COLO668 (cell line): ENCODE data around the gene LRRC10B.
"Not testable (repeated sequence)": the region's sequence is repeated elsewhere in the genome, so short reads cannot be mapped to it uniquely, and the experiment has no call there.

Experiments
- DNase-seq: peaks from one replicate; lab custom pipeline; 2025; ENCODE audit not compliant: unreplicated experiment; lab: John Stamatoyannopoulos, UW

LRRC10B gene

GRCh38 chr11:61507962-61508861 lies at the start of gene LRRC10B:
TSS of gene LRRC10B (plus strand) at chr11:61508749. CDS start at chr11:61508999, 250 bp downstream.
- peak; percentile 75 for DNase-seq

DNA sequence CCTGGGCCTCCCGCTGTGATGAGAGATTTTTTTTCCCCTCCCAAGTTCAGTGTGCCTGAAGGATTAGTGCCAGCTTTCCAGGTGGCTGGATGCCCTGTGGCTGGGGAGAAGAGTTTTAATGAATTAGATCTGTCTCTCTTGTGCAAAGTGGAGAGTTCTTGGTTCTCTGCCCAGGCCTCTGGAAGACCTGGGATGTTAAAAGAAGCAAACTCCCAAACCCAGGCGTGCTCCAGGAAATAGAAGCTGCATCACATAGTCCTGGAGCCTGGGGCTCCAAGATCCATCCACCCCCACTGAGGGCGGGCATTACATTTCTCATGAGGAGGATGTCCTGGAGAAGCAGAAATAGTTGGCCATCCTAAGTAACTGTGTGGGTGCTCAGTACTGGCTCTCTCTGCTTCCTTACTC lies 48.1 kb upstream of the LRRC10B start:
- no peak for DNase-seq

DNA sequence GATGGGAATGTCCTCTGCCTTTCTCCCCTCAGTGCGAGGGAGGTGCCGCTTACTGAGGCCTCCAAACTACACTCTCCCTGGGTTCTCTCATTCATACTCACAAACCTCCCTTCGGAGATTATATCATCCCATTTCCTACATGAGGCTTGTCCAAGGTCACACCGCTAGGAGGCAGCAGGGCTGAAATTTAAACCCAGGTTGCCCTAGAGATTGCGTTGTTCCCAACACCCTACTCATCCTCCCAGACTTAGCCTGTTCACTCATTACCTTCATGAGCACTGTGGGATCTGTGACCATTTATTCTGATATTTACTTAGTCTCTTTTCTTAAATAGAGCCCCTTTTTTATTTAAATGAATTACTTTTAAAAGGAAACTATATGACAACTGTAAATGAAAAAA lies 47.6 kb upstream of the LRRC10B start:
- no peak for DNase-seq

DNA sequence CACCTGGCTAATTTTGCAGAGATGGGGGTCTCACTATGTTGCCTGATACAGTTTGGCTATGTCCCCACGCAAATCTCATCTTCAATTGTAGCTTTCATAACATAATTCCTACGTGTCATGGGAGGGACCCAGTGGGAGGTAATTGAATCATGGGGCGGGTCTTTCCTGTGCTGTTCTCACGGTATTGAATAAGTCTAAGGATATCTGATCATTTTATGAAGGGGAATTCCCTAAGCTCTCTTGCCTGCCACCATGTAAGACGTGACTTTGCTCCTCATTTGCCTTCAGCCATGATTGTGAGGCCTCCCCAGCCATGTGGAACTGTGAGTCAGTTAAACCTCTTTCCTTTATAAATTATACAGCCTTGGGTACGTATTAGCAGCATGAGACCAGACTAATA lies 40.9 kb upstream of the LRRC10B start:
- not testable (repeated sequence) for DNase-seq

GRCh38 chr11:61468002-61468401 lies 40.5 kb upstream of the LRRC10B start:
- DNase-seq: no peak

GRCh38 chr11:61472282-61472681 lies 36.3 kb upstream of the LRRC10B start:
- no peak for DNase-seq

GRCh38 chr11:61472868-61473267 lies 35.7 kb upstream of the LRRC10B start:
- no peak for DNase-seq

DNA sequence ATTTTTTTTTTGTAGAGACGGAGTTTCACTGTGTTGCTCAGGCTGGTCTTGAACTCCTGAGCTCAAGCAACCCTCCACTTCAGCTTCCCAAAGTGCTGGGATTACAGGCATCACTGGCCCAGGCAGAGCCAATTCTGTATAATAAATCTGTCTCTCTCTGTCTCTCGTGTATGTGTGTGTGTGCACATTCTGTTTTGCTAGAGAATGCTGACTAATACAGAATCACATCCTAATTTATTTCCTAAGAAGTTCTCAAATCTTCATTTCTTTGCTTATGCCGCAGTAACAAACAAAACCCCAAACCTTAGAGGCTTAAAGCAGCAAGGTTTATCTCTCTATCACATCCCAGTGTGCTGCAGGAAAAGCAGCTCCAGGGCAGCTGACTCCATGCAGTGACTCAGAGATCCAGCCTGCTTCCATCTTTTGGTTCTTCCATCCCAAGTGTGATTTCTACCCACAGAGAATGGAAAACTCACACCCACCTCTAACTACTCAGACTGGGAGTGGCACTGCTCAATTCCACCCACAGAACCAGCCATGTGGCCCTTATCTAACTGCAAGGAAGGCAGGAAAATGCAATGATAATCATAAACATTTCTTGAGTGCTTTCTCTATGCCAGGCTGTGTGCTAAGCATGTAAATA lies 35.1 kb upstream of the LRRC10B start:
- no peak for DNase-seq

GRCh38 chr11:61474013-61474643 lies 34.4 kb upstream of the LRRC10B start:
- DNase-seq: no peak

DNA sequence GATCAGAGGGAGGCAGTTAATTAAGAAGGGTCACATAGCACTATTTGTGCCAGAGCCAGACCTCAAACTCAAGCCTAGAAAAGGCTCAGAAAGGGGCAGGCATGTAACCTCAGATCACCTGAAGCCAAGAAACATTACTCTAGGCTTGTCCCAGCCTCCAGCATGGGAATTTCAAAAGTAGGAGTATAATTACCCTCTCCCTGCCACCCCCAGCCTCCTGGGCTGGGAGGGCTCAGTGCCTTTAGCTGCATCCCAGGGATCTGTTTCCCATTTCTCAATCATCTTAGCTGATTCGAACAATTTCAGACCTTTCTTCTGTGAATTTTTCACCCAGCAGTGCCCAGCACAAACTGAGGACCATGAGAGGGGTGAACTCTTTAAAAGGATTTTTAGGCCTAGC lies 33.1 kb upstream of the LRRC10B start:
- DNase-seq: no peak

GRCh38 chr11:61476371-61476770 lies 32.2 kb upstream of the LRRC10B start:
- DNase-seq: no peak

- no peak for DNase-seq
Observed at GRCh38 chr11:61477126-61477525, 31.4 kb upstream of the LRRC10B start.

- peak; percentile 39 for DNase-seq
Observed at GRCh38 chr11:61477727-61478148, 30.8 kb upstream of the LRRC10B start.

DNA sequence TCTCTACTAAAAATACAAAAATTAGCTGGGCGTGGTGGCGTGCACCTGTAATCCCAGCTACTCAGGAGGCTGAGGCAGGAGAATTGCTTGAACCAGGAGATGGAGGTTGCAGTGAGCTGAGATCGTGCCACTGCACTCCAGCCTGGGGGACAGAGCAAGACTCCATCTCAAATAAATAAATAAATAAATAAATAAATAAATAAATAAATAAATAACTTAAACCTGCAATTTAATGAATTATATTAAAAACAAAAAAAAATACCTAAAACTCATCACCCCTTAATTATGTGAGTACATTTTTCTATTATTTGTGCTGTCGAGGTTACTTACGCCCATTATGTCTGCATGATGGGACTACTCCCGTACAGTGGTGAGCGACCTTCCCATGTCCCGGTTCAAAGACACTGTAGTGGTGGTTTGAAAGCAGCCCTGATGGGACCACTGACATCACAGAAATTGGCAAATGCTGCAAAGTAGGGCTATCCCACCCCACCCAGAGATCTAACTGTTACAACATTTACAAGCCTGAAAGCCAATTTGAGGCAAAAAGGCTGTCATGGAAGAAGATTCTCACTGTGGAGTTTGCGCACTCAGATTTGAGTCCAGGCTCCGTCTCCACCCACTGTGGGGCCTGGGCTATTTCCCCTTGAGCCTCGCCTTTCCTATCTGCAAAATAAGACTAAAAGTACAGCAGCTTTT lies 29.0 kb upstream of the LRRC10B start:
- DNase-seq: not testable (repeated sequence)

- no peak for DNase-seq
Observed at GRCh38 chr11:61480261-61480993, 28.1 kb upstream of the LRRC10B start.

DNA sequence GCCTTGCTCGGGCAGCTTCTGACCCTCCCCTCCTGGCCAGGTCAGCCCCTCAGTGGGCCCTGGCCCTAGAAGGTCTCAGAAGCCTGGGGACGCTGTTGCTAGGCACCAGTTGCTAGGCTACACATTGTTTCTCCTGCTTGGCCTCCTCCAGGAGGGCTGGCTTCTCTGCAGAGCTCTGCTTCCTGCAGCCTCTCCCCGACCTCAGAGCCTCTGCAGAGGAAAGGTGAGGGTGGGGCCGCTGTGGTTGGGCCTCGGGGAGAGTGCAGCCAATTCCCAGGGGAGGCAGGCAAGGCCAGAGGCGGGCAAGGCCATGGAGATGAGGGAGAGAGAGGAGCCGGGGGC lies 27.6 kb upstream of the LRRC10B start:
- peak; percentile 74 for DNase-seq

- no peak for DNase-seq
Observed at GRCh38 chr11:61481806-61482205, 26.7 kb upstream of the LRRC10B start.

DNA sequence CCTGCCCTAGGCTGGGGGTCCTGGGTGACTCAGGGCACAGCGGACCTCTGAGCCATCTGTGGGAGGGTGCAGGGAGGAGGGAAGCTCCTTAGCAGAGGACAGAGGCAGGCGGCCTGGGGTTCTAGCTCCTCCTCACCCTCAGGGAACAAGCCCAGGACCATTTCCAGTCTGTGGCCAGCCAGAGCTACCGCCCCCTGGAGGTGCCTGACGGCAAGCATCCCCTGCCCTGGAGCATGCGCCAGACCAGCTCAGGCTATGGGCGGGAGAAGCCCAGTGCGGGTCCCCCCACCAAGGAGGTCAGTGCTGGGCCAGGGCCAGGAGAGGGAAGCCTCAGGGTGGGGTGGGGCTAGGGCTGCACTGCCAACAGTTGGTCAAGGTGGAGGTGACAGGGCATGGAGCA lies 26.0 kb upstream of the LRRC10B start:
- peak; percentile 20 for DNase-seq

- DNase-seq: no peak
Observed at GRCh38 chr11:61484541-61484940, 24.0 kb upstream of the LRRC10B start.

DNA sequence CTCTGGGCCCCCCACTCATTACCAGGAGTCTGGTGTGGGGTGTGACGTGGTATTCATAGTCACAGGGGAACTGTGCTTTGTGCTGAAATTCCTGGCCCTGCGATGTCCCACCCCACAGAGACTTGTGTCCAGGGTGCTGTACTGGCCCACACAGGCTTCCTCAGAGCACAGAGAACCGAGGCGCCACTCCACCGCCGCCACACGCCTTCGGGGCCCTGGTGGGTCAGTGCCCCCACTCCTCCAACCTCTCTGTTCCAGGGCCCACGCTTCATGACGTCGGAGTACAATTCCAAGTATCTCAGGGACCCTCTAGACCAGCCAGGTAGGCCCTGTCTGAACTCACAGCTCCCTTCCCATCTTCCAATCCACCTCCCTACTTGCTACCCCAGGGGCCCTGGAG lies 23.5 kb upstream of the LRRC10B start:
- no peak for DNase-seq
